HepG2 (cell line): ENCODE results near the gene PNN. TPM values are rescaled to one million over a fixed set of nuclear protein-coding genes. Genes with fewer than 3 reads are reported as not detected.
A peak's percentile ranks its signal among the peaks of the same experiment; 100 is the strongest.

ENCODE experiments used
- ARID3A ChIP-seq: IDR thresholded peaks from 2 replicates; pipeline ENCODE4 v1.6.1; 2012; ENCODE audit warnings: low read depth, low read length, improper control_type of control experiment
- HNRNPUL1 ChIP-seq: fragments of 200-400 bp; formaldehyde crosslinking; IDR thresholded peaks from 2 replicates; pipeline ENCODE4 v1.6.1; 2017; ENCODE audit warnings: low read depth, mild to moderate bottlenecking, low read length, moderate library complexity
- HOXA7 ChIP-seq: sonication (generic); formaldehyde crosslinking; IDR thresholded peaks from 2 replicates; pipeline ENCODE4 v1.8.1; 2022; ENCODE audit warnings: mild to moderate bottlenecking, missing genetic modification reagents, moderate library complexity
- KLF16 ChIP-seq, 2 experiments: sonication (generic) in 1 of 2; formaldehyde crosslinking in 1 of 2; IDR thresholded peaks; 2 replicates each; pipeline versions ENCODE4 v1.6.1 to v1.8.0; 2016 to 2023; ENCODE audit warnings: missing genetic modification reagents in 2 of 2, missing compliant biosample characterization in 1 of 2
- NAIF1 ChIP-seq: sonication (generic); formaldehyde crosslinking; IDR thresholded peaks from 2 replicates; pipeline ENCODE4 v1.5.0; 2020; ENCODE audit warnings: mild to moderate bottlenecking, missing genetic modification reagents, borderline replicate concordance
- POLR2A ChIP-seq, 2 experiments: IDR thresholded peaks; 2 replicates each; pipeline ENCODE4 v1.6.1; 2011; ENCODE audit warnings: low read depth in 2 of 2, low read length in 2 of 2, mild to moderate bottlenecking in 1 of 2, moderate library complexity in 1 of 2; ENCODE audit not compliant: insufficient read depth in 1 of 2
- PRMT3 ChIP-seq: sonication (generic); formaldehyde crosslinking; IDR thresholded peaks from 2 replicates; pipeline ENCODE4 v1.8.1; 2022; ENCODE audit warnings: low read depth, mild to moderate bottlenecking, moderate library complexity, missing genetic modification reagents, borderline replicate concordance
- SALL1 ChIP-seq: sonication (generic); formaldehyde crosslinking; IDR thresholded peaks from 2 replicates; pipeline ENCODE4 v1.8.0; 2022; ENCODE audit warnings: mild to moderate bottlenecking, missing genetic modification reagents
- TEAD2 ChIP-seq: sonication (generic); formaldehyde crosslinking; IDR thresholded peaks from 2 replicates; pipeline ENCODE4 v1.9.0; 2021; ENCODE audit warnings: missing genetic modification reagents
- ZBTB39 ChIP-seq: sonication (generic); formaldehyde crosslinking; IDR thresholded peaks from 2 replicates; pipeline ENCODE4 v1.5.0; 2020; ENCODE audit warnings: missing genetic modification reagents
- ZC3H4 ChIP-seq: sonication (generic); formaldehyde crosslinking; IDR thresholded peaks from 2 replicates; pipeline ENCODE4 v1.4.0; 2020; ENCODE audit warnings: missing genetic modification reagents, borderline replicate concordance
- ZNF275 ChIP-seq: sonication (generic); formaldehyde crosslinking; IDR thresholded peaks from 2 replicates; pipeline ENCODE4 v1.8.0; 2022; ENCODE audit warnings: missing genetic modification reagents, mild to moderate bottlenecking, inconsistent platforms, borderline replicate concordance
- ZNF710 ChIP-seq: sonication (generic); formaldehyde crosslinking; IDR thresholded peaks from 2 replicates; pipeline ENCODE4 v1.5.0; 2020; ENCODE audit warnings: mild to moderate bottlenecking, missing genetic modification reagents, borderline replicate concordance
- ZNF768 ChIP-seq: sonication (generic); formaldehyde crosslinking; IDR thresholded peaks from 2 replicates; pipeline ENCODE4 v1.4.0; 2020; ENCODE audit warnings: missing genetic modification reagents
- polyA plus RNA-seq, 8 experiments: library from polyadenylated mRNA; depleted of rRNA in 3 of 8; stranded (reverse) in 7 of 8; unstranded in 1 of 8; fragments of >200 nt; fragmentation: Illumina TruSeq in 4 of 8; extraction: Trizol in 4 of 8; gene quantifications; 2 replicates each; pipeline versions ENCODE4 v1.2.1 to v1.2.3, GENCODE V29; 2011 to 2016; ENCODE audit warnings: low read depth in 4 of 8, missing spikeins in 1 of 8, mixed read lengths in 1 of 8; ENCODE audit not compliant: insufficient read depth in 1 of 8
- total RNA-seq, 5 experiments: library from RNA; depleted of rRNA; stranded (reverse); fragments of >200 nt; fragmentation: Illumina TruSeq; extraction: Trizol; gene quantifications; 2 replicates each; pipeline ENCODE4 v1.2.3, GENCODE V29; 2016; ENCODE audit warnings: low read depth in 1 of 5
- TF ChIP-seq, protein P1 (sequence below): IDR thresholded peaks from 2 replicates; pipeline ENCODE4 v1.6.1; 2016; ENCODE audit warnings: low read depth, control low read depth
- TF ChIP-seq, protein P2 (sequence below): sonication (generic); formaldehyde crosslinking; IDR thresholded peaks from 2 replicates; pipeline ENCODE4 v1.8.1; 2023; ENCODE audit warnings: missing genetic modification reagents, mild to moderate bottlenecking, borderline replicate concordance
- TF ChIP-seq, protein P3 (sequence below): IDR thresholded peaks from 2 replicates; pipeline ENCODE4 v1.6.1; 2016; ENCODE audit warnings: low read depth

Gene PNN
- total and polyA plus RNA-seq, 2 of the 13 experiments (the other 11 are each of a cell fraction or from before 2014, with no cell fraction given) = 58.0 to 214 TPM

GRCh38 chr14:39182770-39183684, 8.0 kb downstream of the PNN start (continued):
- TF ChIP-seq, protein P1, sequence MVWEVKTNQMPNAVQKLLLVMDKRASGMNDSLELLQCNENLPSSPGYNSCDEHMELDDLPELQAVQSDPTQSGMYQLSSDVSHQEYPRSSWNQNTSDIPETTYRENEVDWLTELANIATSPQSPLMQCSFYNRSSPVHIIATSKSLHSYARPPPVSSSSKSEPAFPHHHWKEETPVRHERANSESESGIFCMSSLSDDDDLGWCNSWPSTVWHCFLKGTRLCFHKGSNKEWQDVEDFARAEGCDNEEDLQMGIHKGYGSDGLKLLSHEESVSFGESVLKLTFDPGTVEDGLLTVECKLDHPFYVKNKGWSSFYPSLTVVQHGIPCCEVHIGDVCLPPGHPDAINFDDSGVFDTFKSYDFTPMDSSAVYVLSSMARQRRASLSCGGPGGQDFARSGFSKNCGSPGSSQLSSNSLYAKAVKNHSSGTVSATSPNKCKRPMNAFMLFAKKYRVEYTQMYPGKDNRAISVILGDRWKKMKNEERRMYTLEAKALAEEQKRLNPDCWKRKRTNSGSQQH (CRISPR knock-in tag) = no peak
- peak; percentile 19 to 23 for TF ChIP-seq POLR2A (IDR thresholded peaks at IDR 0.05; ENCODE audit: insufficient read depth in 1 of 2, low read depth in 2 of 2, low read length in 2 of 2)
- TF ChIP-seq ZBTB39 (CRISPR knock-in tag) = no peak
- TF ChIP-seq KLF16 (CRISPR knock-in tag; IDR thresholded peaks at IDR 0.05) = no peak
- no peak for TF ChIP-seq NAIF1 (CRISPR knock-in tag)
- TF ChIP-seq HNRNPUL1 = no peak
- TF ChIP-seq, protein P2, sequence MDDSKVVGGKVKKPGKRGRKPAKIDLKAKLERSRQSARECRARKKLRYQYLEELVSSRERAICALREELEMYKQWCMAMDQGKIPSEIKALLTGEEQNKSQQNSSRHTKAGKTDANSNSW = no peak
- no peak for TF ChIP-seq ZNF710 (CRISPR knock-in tag)
- TF ChIP-seq ZNF768 (CRISPR knock-in tag) = no peak
- 0 out of 2 replicates have a peak, but pooled peaks have one; percentile 27 for TF ChIP-seq ZNF275 (CRISPR knock-in tag)
- no peak for TF ChIP-seq SALL1 (CRISPR knock-in tag)
- TF ChIP-seq HOXA7 (CRISPR knock-in tag) = no peak
- TF ChIP-seq, protein P3, sequence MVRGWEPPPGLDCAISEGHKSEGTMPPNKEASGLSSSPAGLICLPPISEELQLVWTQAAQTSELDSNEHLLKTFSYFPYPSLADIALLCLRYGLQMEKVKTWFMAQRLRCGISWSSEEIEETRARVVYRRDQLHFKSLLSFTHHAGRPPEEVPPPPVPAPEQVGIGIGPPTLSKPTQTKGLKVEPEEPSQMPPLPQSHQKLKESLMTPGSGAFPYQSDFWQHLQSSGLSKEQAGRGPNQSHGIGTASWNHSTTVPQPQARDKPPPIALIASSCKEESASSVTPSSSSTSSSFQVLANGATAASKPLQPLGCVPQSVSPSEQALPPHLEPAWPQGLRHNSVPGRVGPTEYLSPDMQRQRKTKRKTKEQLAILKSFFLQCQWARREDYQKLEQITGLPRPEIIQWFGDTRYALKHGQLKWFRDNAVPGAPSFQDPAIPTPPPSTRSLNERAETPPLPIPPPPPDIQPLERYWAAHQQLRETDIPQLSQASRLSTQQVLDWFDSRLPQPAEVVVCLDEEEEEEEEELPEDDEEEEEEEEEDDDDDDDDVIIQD (CRISPR knock-in tag) = peak; percentile 19; the same call in 1 of the 2 replicates
- TF ChIP-seq TEAD2 (CRISPR knock-in tag) = no peak
- TF ChIP-seq ZC3H4 = peak; percentile 17; the same call in 1 of the 2 replicates
- no peak for TF ChIP-seq PRMT3 (CRISPR knock-in tag)
- no peak for TF ChIP-seq ARID3A
